ENCODE data around the gene SNRK. TPM values are rescaled to one million over a fixed set of nuclear protein-coding genes. Genes with fewer than 3 reads are reported as not detected.
A peak's percentile ranks its signal among the peaks of the same experiment; 100 is the strongest.

Gene SNRK
- total and polyA plus RNA-seq, 9 of the 15 experiments (the other 6 are each of a cell fraction or from before 2014, with no cell fraction given) = 1.7 to 12.3 (median 7.3) TPM

DNA sequence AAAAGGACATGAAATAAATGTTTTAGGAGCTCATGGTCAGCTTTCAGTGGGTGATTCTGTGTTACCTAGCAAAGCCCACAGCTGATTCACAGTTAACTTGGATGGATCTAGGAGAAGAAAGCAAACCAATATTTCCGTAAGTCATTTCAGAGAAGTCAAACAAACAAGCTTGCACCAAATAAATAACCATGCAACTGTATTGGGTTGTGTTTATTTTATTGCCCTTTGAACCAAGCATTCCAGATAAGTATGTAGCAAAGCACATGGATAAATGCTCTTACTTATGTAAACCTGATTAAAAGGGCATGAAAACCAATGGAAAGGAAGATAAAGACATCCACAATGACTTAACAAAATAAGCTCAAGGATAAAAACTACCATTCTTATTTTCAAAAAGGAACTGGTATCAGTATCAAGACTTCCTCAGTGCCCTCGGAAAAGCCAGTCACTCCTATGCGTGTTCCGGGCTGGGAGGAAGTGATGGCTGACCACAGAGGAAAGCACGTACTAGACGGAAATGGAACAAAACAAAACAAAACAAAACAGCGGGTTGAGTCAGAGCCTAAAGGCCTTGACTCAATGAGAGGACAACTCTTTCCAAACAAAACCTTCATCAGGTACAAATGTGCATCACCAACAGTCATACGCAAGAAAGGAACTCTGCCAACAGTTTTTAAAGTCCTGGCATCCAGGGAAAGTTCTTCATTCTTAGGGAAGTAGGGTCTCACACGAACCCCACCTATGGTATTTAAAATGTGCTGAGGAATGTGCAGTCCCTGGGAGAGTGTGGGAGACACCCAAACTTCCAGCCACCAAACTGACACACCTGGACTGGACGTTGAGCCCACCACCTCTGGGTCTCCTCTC is 103.3 kb downstream of the SNRK start:
- in situ Hi-C loops (cut with MboI) (no loop called here), intact Hi-C loops (cut with micrococcal nuclease) (no loop called here)
- Histone ChIP-seq H4K20me1 (replicated peaks; ENCODE audit: control insufficient read depth, insufficient read depth, low read length) (no peaks in the 10 kb centered on the region), H3K9ac (ENCODE audit: insufficient read depth in 1 of 2, low read depth in 2 of 2, low read length in 2 of 2) (peak overlapping the region in 1 of 2 experiments; percentile 57; a peak in 1 of 4 replicates), H3K27ac (ENCODE audit: extremely low read depth, low read depth, low read length) (peak overlapping the region; percentile 43; the same call in 1 of the 3 replicates), H3K27me3 (ENCODE audit: control insufficient read depth in 2 of 2, insufficient read depth in 2 of 2, low read length in 2 of 2) (no peaks in the 10 kb centered on the region), H3K4me3 (no peak overlapping the region), H2AFZ (ENCODE audit: low read depth, low read length) (peak overlapping the region; percentile 41), H3K9me3 (replicated peaks; ENCODE audit: control insufficient read depth, insufficient read depth, low read depth, low read length) (no peaks in the 10 kb centered on the region), H3K36me3 (ENCODE audit: control insufficient read depth, insufficient read depth, low read length) (no peaks in the 10 kb centered on the region; the same call in 2 of the 3 replicates), H3K79me2 (ENCODE audit: control insufficient read depth, insufficient read depth, low read length) (no peaks in the 10 kb centered on the region), H3K4me1 (replicated peaks in 1 of 2; ENCODE audit: control insufficient read depth in 2 of 2, insufficient read depth in 2 of 2, low read length in 2 of 2) (peaks cover 0 to 18% of the 10 kb centered on the region in 2 experiments; a peak in 4 of 5 replicates), H3K9me1 (ENCODE audit: control insufficient read depth, insufficient read depth, low read length) (no peaks in the 10 kb centered on the region), H3K4me2 (ENCODE audit: insufficient read depth, low read length) (peak overlapping the region; percentile 20; the same call in 1 of the 2 replicates)
- ChIA-PET CTCF (ENCODE audit: low intra/inter-chr PET ratio) (no interaction called here), POLR2A (interaction anchor here (0.6 to 2.4 kb wide), 7 partner anchors 10 to 519 kb away, joined by 3 to 11 read pairs (median 4); no protein-coding TSS in a partner anchor)
- ATAC-seq = peak; percentile 83
- DNase-seq (ENCODE audit: extremely low read depth in 1 of 4, low spot score in 3 of 4) = peak in 2 of 4 experiments; percentile 45 to 59
- 23% methylated on average over 10 of the region's 10 CpGs for WGBS (ENCODE audit: insufficient coverage, low coverage, missing lambda C conversion rate)
- FAIRE-seq = peak; percentile 83
- no TSS peak for BruUV-seq (replicated peaks)
- no peak for TF ChIP-seq POLR2A (conservative IDR thresholded peaks at IDR 0.05)
- no peak for TF ChIP-seq ZNF408 (CRISPR knock-in tag; IDR thresholded peaks at IDR 0.05; ENCODE audit: low read depth)
- TF ChIP-seq ZNF239 (CRISPR knock-in tag; IDR thresholded peaks at IDR 0.05) = no peak
- TF ChIP-seq CTBP1 (IDR thresholded peaks at IDR 0.05; ENCODE audit: borderline replicate concordance) = 0 out of 2 replicates have a peak, but pooled peaks have one; percentile 26
- no peak for TF ChIP-seq ZNF444 (CRISPR knock-in tag; IDR thresholded peaks at IDR 0.05)
- peak; percentile 69; the same call in 1 of the 2 replicates for TF ChIP-seq MAFF (IDR thresholded peaks at IDR 0.05; ENCODE audit: low read length)
- TF ChIP-seq ARHGAP35 (IDR thresholded peaks at IDR 0.05; ENCODE audit: partially characterized antibody) = no peak
- no peak; the same call in 1 of the 2 replicates for TF ChIP-seq PKNOX1 (IDR thresholded peaks at IDR 0.05)
- peak; percentile 71 for TF ChIP-seq ZNF316 (IDR thresholded peaks at IDR 0.05)
- TF ChIP-seq DPF2 (IDR thresholded peaks at IDR 0.05) = peak; percentile 71
- TF ChIP-seq PHF21A (IDR thresholded peaks at IDR 0.05; ENCODE audit: borderline replicate concordance, low read depth) = no peak
- peak; percentile 59 to 69; a peak in 1 of 4 replicates for TF ChIP-seq FOXK2 (conservative IDR thresholded peaks at IDR 0.05 in 1 of 2, IDR thresholded peaks at IDR 0.05 in 1 of 2; ENCODE audit: low read depth in 2 of 2)
- no peak for TF ChIP-seq LEF1 (IDR thresholded peaks at IDR 0.05)
- TF ChIP-seq EP400 (IDR thresholded peaks at IDR 0.05) = peak; percentile 34; the same call in 1 of the 2 replicates

All from K562 (cell line).